Measurements from ENCODE around the gene NEDD8. TPM values are rescaled to one million over a fixed set of nuclear protein-coding genes. Genes with fewer than 3 reads are reported as not detected.
"Not testable (repeated sequence)": the region's sequence is repeated elsewhere in the genome, so short reads cannot be mapped to it uniquely, and the experiment has no call there.

Gene NEDD8
- total and polyA plus RNA-seq, 2 donors (not counting 3 experiments of a cell fraction or from before 2014, with no cell fraction given): 243 to 316 TPM

DNA sequence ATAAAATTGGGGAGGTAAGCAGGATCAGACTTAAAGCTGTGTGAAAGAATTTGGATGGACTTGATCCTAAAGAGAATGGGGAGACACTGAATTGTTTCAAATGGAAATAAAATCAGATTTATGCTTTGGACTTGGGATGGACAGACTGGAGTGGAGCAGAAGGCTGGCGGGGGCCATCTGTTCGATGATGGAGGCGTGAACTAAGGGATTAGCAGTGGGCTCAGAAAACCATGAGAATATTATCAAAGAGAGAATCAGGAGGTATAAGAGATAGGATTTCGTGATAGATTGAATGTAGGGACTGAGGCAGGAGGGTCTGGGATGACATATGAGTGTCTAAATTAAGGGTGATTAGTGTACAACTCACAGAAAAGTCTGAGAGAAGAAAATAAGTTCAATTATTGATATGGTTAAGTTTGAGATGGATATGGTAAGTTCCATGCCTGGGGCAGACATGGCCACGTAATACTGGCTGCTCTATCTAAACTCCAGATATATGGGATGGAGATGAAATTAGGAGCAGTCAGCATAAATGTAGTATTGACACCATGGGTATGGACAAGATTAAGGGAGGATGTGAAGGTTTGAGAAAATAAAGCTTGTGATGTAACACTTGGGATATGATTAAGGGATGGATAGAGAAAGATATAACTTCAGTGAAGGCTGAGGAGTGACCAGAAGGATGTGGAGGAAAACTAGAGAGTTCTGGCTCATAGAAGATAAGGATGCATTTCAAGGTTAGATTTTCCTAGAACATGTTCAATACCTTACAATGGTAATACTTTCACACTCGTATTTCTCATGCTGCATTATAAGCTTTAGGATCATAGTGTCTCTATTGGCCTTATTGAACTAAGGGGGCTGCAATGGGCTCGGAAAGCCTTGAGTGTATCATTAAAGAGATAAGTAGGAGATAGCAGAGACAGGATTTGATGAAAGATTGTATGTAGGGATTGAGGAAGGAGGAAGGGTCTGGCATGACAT, 27.7 kb downstream of the NEDD8 start:
- CTCF ChIA-PET: no interaction called here
- dilution Hi-C loops (cut with MboI; ENCODE audit: extremely low pct_ligation_motif_present, low sequenced_read_pairs) (no loop called here), intact Hi-C loops (cut with micrococcal nuclease) (no loop called here)
- no peak for DNase-seq (ENCODE audit: low read depth, low spot score)
- H3K9ac ChIP-seq (replicated peaks; ENCODE audit: extremely low read depth, insufficient read depth, low read length): no peak overlapping the region
- H3K9me1 ChIP-seq (replicated peaks; ENCODE audit: control insufficient read depth, extremely low read depth, insufficient read depth, low read length): no peaks in the 10 kb centered on the region
- H3K79me2 ChIP-seq (ENCODE audit: control insufficient read depth, insufficient read depth, low read length): no peaks in the 10 kb centered on the region
- POLR2A ChIA-PET: no interaction called here
- H3K9me3 ChIP-seq (replicated peaks; ENCODE audit: control insufficient read depth, insufficient read depth, low read length): no peaks in the 10 kb centered on the region
- peaks cover 6 to 22% of the 10 kb centered on the region in 2 experiments for H3K36me3 ChIP-seq (ENCODE audit: control insufficient read depth in 2 of 2, extremely low read depth in 1 of 2, insufficient read depth in 2 of 2, low read length in 2 of 2)
- H3K4me1 ChIP-seq (ENCODE audit: control insufficient read depth, extremely low read depth, insufficient read depth, low read length): no peaks in the 10 kb centered on the region
- FAIRE-seq: no peak
- no peaks in the 10 kb centered on the region for H3K27me3 ChIP-seq (ENCODE audit: control insufficient read depth in 2 of 2, insufficient read depth in 2 of 2, low read length in 2 of 2)
- BruUV-seq (replicated peaks): no TSS peak
- H4K20me1 ChIP-seq (replicated peaks; ENCODE audit: control insufficient read depth, extremely low read depth, insufficient read depth, low read length): no peaks in the 10 kb centered on the region
- no peak for TF ChIP-seq POLR2AphosphoS5 (IDR thresholded peaks at IDR 0.05; ENCODE audit: insufficient read depth, low read depth, low read length)
- TF ChIP-seq EZH2 (IDR thresholded peaks at IDR 0.05; ENCODE audit: borderline replicate concordance, low read depth, low read length, severe bottlenecking): no peak
- no peak for TF ChIP-seq MYC (IDR thresholded peaks at IDR 0.05; ENCODE audit: low read depth, low read length)
- no peak for TF ChIP-seq JUN (IDR thresholded peaks at IDR 0.05; ENCODE audit: borderline replicate concordance, insufficient read depth, insufficient read length, low read depth)
- TF ChIP-seq GATA2 (IDR thresholded peaks at IDR 0.05; ENCODE audit: insufficient read depth, insufficient read length, low read depth, low read length): no peak
- no peak for TF ChIP-seq POLR2A (IDR thresholded peaks at IDR 0.05; ENCODE audit: low read depth, low read length)
- no peak for TF ChIP-seq FOS (IDR thresholded peaks at IDR 0.05; ENCODE audit: borderline replicate concordance, insufficient read depth, low read length)
- TF ChIP-seq, protein P1, sequence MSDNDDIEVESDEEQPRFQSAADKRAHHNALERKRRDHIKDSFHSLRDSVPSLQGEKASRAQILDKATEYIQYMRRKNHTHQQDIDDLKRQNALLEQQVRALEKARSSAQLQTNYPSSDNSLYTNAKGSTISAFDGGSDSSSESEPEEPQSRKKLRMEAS (IDR thresholded peaks at IDR 0.05; ENCODE audit: insufficient read depth, insufficient read length): no peak
- TF ChIP-seq, protein P2, sequence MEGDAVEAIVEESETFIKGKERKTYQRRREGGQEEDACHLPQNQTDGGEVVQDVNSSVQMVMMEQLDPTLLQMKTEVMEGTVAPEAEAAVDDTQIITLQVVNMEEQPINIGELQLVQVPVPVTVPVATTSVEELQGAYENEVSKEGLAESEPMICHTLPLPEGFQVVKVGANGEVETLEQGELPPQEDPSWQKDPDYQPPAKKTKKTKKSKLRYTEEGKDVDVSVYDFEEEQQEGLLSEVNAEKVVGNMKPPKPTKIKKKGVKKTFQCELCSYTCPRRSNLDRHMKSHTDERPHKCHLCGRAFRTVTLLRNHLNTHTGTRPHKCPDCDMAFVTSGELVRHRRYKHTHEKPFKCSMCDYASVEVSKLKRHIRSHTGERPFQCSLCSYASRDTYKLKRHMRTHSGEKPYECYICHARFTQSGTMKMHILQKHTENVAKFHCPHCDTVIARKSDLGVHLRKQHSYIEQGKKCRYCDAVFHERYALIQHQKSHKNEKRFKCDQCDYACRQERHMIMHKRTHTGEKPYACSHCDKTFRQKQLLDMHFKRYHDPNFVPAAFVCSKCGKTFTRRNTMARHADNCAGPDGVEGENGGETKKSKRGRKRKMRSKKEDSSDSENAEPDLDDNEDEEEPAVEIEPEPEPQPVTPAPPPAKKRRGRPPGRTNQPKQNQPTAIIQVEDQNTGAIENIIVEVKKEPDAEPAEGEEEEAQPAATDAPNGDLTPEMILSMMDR (IDR thresholded peaks at IDR 0.05; ENCODE audit: extremely low read depth in 1 of 2, insufficient read depth in 1 of 2, low read depth in 1 of 2, low read length in 2 of 2): no peak
- H3K4me3 ChIP-seq (replicated peaks in 1 of 3; ENCODE audit: insufficient read depth in 1 of 3, low read depth in 1 of 3, low read length in 3 of 3): no peak overlapping the region
- no peak overlapping the region for H3K4me2 ChIP-seq (ENCODE audit: insufficient read depth, low read length)
- H2AFZ ChIP-seq (ENCODE audit: low read depth, low read length): no peak overlapping the region
- H3K27ac ChIP-seq (ENCODE audit: insufficient read depth, low read depth, low read length): no peak overlapping the region

DNA sequence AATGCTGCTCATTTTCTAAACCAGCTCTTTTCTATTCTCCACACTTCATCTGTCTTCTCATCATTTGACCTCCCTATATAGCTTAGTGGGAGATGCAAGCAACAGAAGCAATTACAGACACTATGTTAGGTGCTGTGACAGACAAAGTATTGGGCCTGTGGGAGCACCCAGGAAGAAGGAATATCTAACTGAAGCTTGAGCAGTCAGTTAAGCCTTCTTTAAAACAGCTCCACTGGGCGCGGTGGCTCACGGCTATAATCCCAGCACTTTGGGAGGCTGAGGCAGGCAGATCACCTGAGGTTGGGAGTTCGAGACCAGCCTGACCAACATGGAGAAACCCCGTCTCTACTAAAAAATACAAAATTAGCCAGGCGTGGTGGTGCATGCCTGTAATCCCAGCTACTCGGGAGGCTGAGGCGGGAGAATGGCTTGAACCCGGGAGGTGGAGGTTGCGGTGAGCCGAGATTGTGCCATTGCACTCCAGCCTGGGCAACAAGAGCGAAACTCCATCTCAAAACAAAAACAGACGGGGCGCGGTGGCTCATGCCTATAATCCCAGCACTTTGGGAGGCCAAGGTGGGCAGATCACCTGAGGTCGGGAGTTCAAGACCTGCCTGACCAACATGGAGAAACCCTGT, 28.8 kb downstream of the NEDD8 start:
- FAIRE-seq; H3K27ac ChIP-seq (ENCODE audit: insufficient read depth, low read depth, low read length); H3K9me1 ChIP-seq (replicated peaks; ENCODE audit: control insufficient read depth, extremely low read depth, insufficient read depth, low read length); H3K79me2 ChIP-seq (ENCODE audit: control insufficient read depth, insufficient read depth, low read length); H4K20me1 ChIP-seq (replicated peaks; ENCODE audit: control insufficient read depth, extremely low read depth, insufficient read depth, low read length); DNase-seq (ENCODE audit: low read depth, low spot score); H3K4me2 ChIP-seq (ENCODE audit: insufficient read depth, low read length); intact Hi-C loops (cut with micrococcal nuclease); H3K27me3 ChIP-seq (ENCODE audit: control insufficient read depth in 2 of 2, insufficient read depth in 2 of 2, low read length in 2 of 2); H3K9me3 ChIP-seq (replicated peaks; ENCODE audit: control insufficient read depth, insufficient read depth, low read length); H2AFZ ChIP-seq (ENCODE audit: low read depth, low read length); BruUV-seq (replicated peaks); H3K9ac ChIP-seq (replicated peaks; ENCODE audit: extremely low read depth, insufficient read depth, low read length); dilution Hi-C loops (cut with MboI; ENCODE audit: extremely low pct_ligation_motif_present, low sequenced_read_pairs); H3K4me1 ChIP-seq (ENCODE audit: control insufficient read depth, extremely low read depth, insufficient read depth, low read length); H3K4me3 ChIP-seq (replicated peaks in 1 of 3; ENCODE audit: insufficient read depth in 1 of 3, low read depth in 1 of 3, low read length in 3 of 3): not testable (repeated sequence)
- POLR2A ChIA-PET: interaction anchor here (0.7 kb wide), 1 partner anchor 1275 kb away, joined by 4 read pairs; no protein-coding TSS in a partner anchor
- peaks cover 6 to 22% of the 10 kb centered on the region in 2 experiments for H3K36me3 ChIP-seq (ENCODE audit: control insufficient read depth in 2 of 2, extremely low read depth in 1 of 2, insufficient read depth in 2 of 2, low read length in 2 of 2)
- CTCF ChIA-PET: interaction anchor here (0.8 kb wide), 1 partner anchor 12 kb away, joined by 3 read pairs; no protein-coding TSS in a partner anchor

All from endothelial cell of umbilical vein (primary cell).